ENCODE results near the gene FAM186B.
"Not testable (repeated sequence)": the region's sequence is repeated elsewhere in the genome, so short reads cannot be mapped to it uniquely, and the experiment has no call there.

FAM186B gene

GRCh38 chr12:49605539-49605938 lies at the start of gene FAM186B:
Gene FAM186B (minus strand): TSS chr12:49605639. CDS start chr12:49605477, 162 bp downstream.
- DNase-seq (ENCODE audit: low spot score) = not testable (repeated sequence)

- no peak for DNase-seq (ENCODE audit: low spot score)
These were observed 49.3 kb upstream of the FAM186B start for GRCh38 chr12:49654715-49655114.

GRCh38 chr12:49652921-49653520 lies 47.6 kb upstream of the FAM186B start:
- DNase-seq (ENCODE audit: low spot score) = no peak

- DNase-seq (ENCODE audit: low spot score) = no peak
These were observed 46.4 kb upstream of the FAM186B start for GRCh38 chr12:49651855-49652254.

- DNase-seq (ENCODE audit: low spot score) = no peak
These were observed 44.5 kb upstream of the FAM186B start for GRCh38 chr12:49649892-49650291.

GRCh38 chr12:49649445-49649844 lies 44.0 kb upstream of the FAM186B start:
- DNase-seq (ENCODE audit: low spot score) = no peak

- DNase-seq (ENCODE audit: low spot score) = no peak
These were observed 43.2 kb upstream of the FAM186B start for GRCh38 chr12:49648712-49649003.

- no peak for DNase-seq (ENCODE audit: low spot score)
These were observed 42.6 kb upstream of the FAM186B start for GRCh38 chr12:49647827-49648711.

- DNase-seq (ENCODE audit: low spot score) = no peak
These were observed 41.6 kb upstream of the FAM186B start for GRCh38 chr12:49646871-49647654.

- no peak for DNase-seq (ENCODE audit: low spot score)
These were observed 40.9 kb upstream of the FAM186B start for GRCh38 chr12:49646331-49646830.

GRCh38 chr12:49645146-49646039 lies 40.0 kb upstream of the FAM186B start:
- DNase-seq (ENCODE audit: low spot score) = no peak

GRCh38 chr12:49644620-49644994 lies 39.2 kb upstream of the FAM186B start:
- peak; percentile 94 for DNase-seq (ENCODE audit: low spot score)

GRCh38 chr12:49643961-49644619 lies 38.7 kb upstream of the FAM186B start:
- DNase-seq (ENCODE audit: low spot score) = no peak

- DNase-seq (ENCODE audit: low spot score) = no peak
These were observed 37.7 kb upstream of the FAM186B start for GRCh38 chr12:49643135-49643534.

- DNase-seq (ENCODE audit: low spot score) = no peak
These were observed 36.9 kb upstream of the FAM186B start for GRCh38 chr12:49642370-49642802.

GRCh38 chr12:49641748-49642369 lies 36.4 kb upstream of the FAM186B start:
- no peak for DNase-seq (ENCODE audit: low spot score)

- peak; percentile 81 for DNase-seq (ENCODE audit: low spot score)
These were observed 31.7 kb upstream of the FAM186B start for GRCh38 chr12:49636979-49637755.

GRCh38 chr12:49636574-49636973 lies 31.1 kb upstream of the FAM186B start:
- DNase-seq (ENCODE audit: low spot score) = no peak

- no peak for DNase-seq (ENCODE audit: low spot score)
These were observed 30.2 kb upstream of the FAM186B start for GRCh38 chr12:49635656-49636055.

GRCh38 chr12:49635036-49635435 lies 29.6 kb upstream of the FAM186B start:
- no peak for DNase-seq (ENCODE audit: low spot score)
